ENCODE data around the gene GOT1.
A peak's percentile ranks its signal among the peaks of the same experiment; 100 is the strongest.

GRCh38 chr10:99426689-99427088, 3.7 kb downstream of the GOT1 start:
- TF ChIP-seq CTCF (IDR thresholded peaks at IDR 0.05; ENCODE audit: low read depth, low read length, missing input control) (no peak), EGR1 (IDR thresholded peaks at IDR 0.05; ENCODE audit: low read depth in 2 of 2) (no peak), ZBTB33 (IDR thresholded peaks at IDR 0.05) (no peak), RAD21 (IDR thresholded peaks at IDR 0.05) (peak in 1 of 2 donors; percentile 6)

Data from liver (tissue), 3 donors.